Measurements from ENCODE around the gene CPAMD8. TPM values are rescaled to one million over a fixed set of nuclear protein-coding genes. Genes with fewer than 3 reads are reported as not detected.
"Not testable (repeated sequence)": the region's sequence is repeated elsewhere in the genome, so short reads cannot be mapped to it uniquely, and the experiment has no call there.

The CPAMD8 gene
- total and polyA plus RNA-seq, 4 donors, result 1.9 to 11.9 (median 4.0) TPM

- 83 to 86% methylated on average over 13 of the region's 13 CpGs for WGBS, 2 donors
- H3K9me3 ChIP-seq (ENCODE audit: control insufficient read depth, low read length), result no peaks in the 10 kb centered on the region
- intact Hi-C loops (cut with DNase I), result no loop called here
- no peak overlapping the region for H3K4me3 ChIP-seq (ENCODE audit: low read length in 2 of 2)
- ATAC-seq (ENCODE audit: low FRiP score), result no peak
- no peaks in the 10 kb centered on the region for H3K36me3 ChIP-seq (ENCODE audit: control insufficient read depth in 1 of 2, insufficient read depth in 2 of 2, low read length in 1 of 2)
- H3K4me1 ChIP-seq (ENCODE audit: control insufficient read depth in 1 of 2, insufficient read depth in 2 of 2, low read length in 2 of 2), result no peaks in the 10 kb centered on the region
- no peak overlapping the region for H3K27ac ChIP-seq (ENCODE audit: low read depth in 1 of 2, low read length in 2 of 2)
- DNase-seq, result no peak
- no peaks in the 10 kb centered on the region for H3K27me3 ChIP-seq (ENCODE audit: control insufficient read depth in 1 of 2, insufficient read depth in 2 of 2, low read length in 1 of 2)
Observed at GRCh38 chr19:16943942-16944625, 82.5 kb downstream of the CPAMD8 start.

DNA sequence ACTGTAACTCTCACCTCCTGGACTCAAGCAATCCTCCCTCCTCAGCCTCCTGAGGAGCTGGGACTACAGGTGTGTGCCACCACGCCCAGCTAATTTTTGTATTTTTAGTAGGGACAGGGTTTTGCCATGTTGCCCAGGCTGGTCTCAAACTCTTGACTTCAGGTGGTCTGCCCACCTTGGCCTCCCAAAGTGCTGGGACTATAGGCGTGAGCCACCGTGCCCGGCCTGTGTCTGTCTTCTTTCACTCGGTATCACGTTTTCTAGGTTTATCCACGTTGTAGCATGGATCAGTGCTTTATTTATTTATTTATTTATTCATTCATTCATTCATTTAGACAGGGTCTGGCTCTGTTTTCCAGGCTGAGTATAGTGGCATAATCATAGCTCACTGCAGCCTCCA, 83.5 kb downstream of the CPAMD8 start:
- H3K27ac ChIP-seq (ENCODE audit: low read depth in 1 of 2, low read length in 2 of 2); H3K36me3 ChIP-seq (ENCODE audit: control insufficient read depth in 1 of 2, insufficient read depth in 2 of 2, low read length in 1 of 2); intact Hi-C loops (cut with DNase I); H3K4me1 ChIP-seq (ENCODE audit: control insufficient read depth in 1 of 2, insufficient read depth in 2 of 2, low read length in 2 of 2); H3K4me3 ChIP-seq (ENCODE audit: low read length in 2 of 2); H3K27me3 ChIP-seq (ENCODE audit: control insufficient read depth in 1 of 2, insufficient read depth in 2 of 2, low read length in 1 of 2); ATAC-seq (ENCODE audit: low FRiP score); H3K9me3 ChIP-seq (ENCODE audit: control insufficient read depth, low read length); DNase-seq: not testable (repeated sequence)
- 93 to 94% methylated on average over 7 of the region's 7 CpGs for WGBS, 2 donors

- H3K27me3 ChIP-seq (ENCODE audit: control insufficient read depth in 1 of 2, insufficient read depth in 2 of 2, low read length in 1 of 2), result no peaks in the 10 kb centered on the region
- H3K9me3 ChIP-seq (ENCODE audit: control insufficient read depth, low read length), result no peaks in the 10 kb centered on the region
- no peak overlapping the region for H3K27ac ChIP-seq (ENCODE audit: low read depth in 1 of 2, low read length in 2 of 2)
- intact Hi-C loops (cut with DNase I), result no loop called here
- no peaks in the 10 kb centered on the region for H3K4me1 ChIP-seq (ENCODE audit: control insufficient read depth in 1 of 2, insufficient read depth in 2 of 2, low read length in 2 of 2)
- ATAC-seq (ENCODE audit: low FRiP score) (no peak), DNase-seq (no peak)
- no peak overlapping the region for H3K4me3 ChIP-seq (ENCODE audit: low read length in 2 of 2)
- WGBS, 2 donors, result 71 to 72% methylated on average over 6 of the region's 6 CpGs
- no peaks in the 10 kb centered on the region for H3K36me3 ChIP-seq (ENCODE audit: control insufficient read depth in 1 of 2, insufficient read depth in 2 of 2, low read length in 1 of 2)
Observed at GRCh38 chr19:16942583-16942982, 84.0 kb downstream of the CPAMD8 start.

DNA sequence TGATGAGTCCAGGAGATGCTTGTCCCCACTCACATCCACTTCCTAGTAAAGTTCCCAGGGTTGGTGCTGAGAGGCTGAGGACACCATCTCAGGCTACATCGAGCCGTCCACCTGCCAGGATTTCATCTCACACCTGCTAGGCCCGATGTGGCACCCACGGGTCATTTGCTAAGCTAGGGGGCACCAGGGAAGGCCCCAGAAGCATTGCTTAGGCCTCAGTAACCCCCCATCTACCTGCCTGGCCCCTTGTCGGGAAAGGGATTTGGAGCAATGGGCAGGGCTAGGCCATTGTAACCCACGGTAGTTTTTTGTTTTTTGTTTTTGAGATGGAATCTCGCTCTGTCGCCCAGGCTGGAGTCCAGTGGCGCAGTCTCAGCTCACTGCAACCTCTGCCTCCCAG, 86.0 kb downstream of the CPAMD8 start:
- Histone ChIP-seq H3K4me1 (ENCODE audit: control insufficient read depth in 1 of 2, insufficient read depth in 2 of 2, low read length in 2 of 2) (no peaks in the 10 kb centered on the region), H3K36me3 (ENCODE audit: control insufficient read depth in 1 of 2, insufficient read depth in 2 of 2, low read length in 1 of 2) (no peaks in the 10 kb centered on the region), H3K27me3 (ENCODE audit: control insufficient read depth in 1 of 2, insufficient read depth in 2 of 2, low read length in 1 of 2) (no peaks in the 10 kb centered on the region), H3K9me3 (ENCODE audit: control insufficient read depth, low read length) (no peaks in the 10 kb centered on the region), H3K4me3 (ENCODE audit: low read length in 2 of 2) (no peak overlapping the region), H3K27ac (ENCODE audit: low read depth in 1 of 2, low read length in 2 of 2) (no peak overlapping the region)
- DNase-seq, result no peak
- ATAC-seq (ENCODE audit: low FRiP score), result no peak
- WGBS, 2 donors, result 88 to 92% methylated on average over 9 of the region's 9 CpGs
- intact Hi-C loops (cut with DNase I), result no loop called here

DNA sequence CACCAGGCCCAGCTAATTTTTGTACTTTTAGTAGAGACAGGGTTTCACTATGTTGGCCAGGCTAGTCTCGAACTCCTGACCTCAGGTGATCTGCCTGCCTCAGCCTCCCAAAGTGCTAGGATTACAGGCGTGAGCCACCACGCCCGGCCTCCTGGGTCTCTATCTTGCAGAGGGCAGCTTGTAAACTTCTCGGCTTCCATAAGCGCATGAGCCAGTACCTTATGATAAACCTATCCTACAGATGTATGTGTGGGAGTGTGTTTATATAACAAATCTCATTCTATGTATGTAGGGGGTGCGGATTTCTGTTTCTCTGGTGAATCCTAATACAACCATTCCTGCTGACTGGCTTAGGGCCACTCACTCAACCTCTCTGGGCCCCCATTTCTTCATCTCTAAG, 86.5 kb downstream of the CPAMD8 start:
- 94 to 95% methylated on average over 7 of the region's 7 CpGs for WGBS, 2 donors
- ATAC-seq (ENCODE audit: low FRiP score); H3K4me3 ChIP-seq (ENCODE audit: low read length in 2 of 2); H3K4me1 ChIP-seq (ENCODE audit: control insufficient read depth in 1 of 2, insufficient read depth in 2 of 2, low read length in 2 of 2); H3K36me3 ChIP-seq (ENCODE audit: control insufficient read depth in 1 of 2, insufficient read depth in 2 of 2, low read length in 1 of 2); H3K9me3 ChIP-seq (ENCODE audit: control insufficient read depth, low read length); intact Hi-C loops (cut with DNase I); H3K27ac ChIP-seq (ENCODE audit: low read depth in 1 of 2, low read length in 2 of 2); H3K27me3 ChIP-seq (ENCODE audit: control insufficient read depth in 1 of 2, insufficient read depth in 2 of 2, low read length in 1 of 2); DNase-seq: not testable (repeated sequence)

- 90% methylated on average over 11 of the region's 11 CpGs for WGBS, 2 donors
- no peaks in the 10 kb centered on the region for H3K27me3 ChIP-seq (ENCODE audit: control insufficient read depth in 1 of 2, insufficient read depth in 2 of 2, low read length in 1 of 2)
- DNase-seq (no peak), ATAC-seq (ENCODE audit: low FRiP score) (no peak)
- H3K27ac ChIP-seq (ENCODE audit: low read depth in 1 of 2, low read length in 2 of 2), result no peak overlapping the region
- intact Hi-C loops (cut with DNase I), result no loop called here
- no peak overlapping the region for H3K4me3 ChIP-seq (ENCODE audit: low read length in 2 of 2)
- no peaks in the 10 kb centered on the region for H3K9me3 ChIP-seq (ENCODE audit: control insufficient read depth, low read length)
- no peaks in the 10 kb centered on the region for H3K4me1 ChIP-seq (ENCODE audit: control insufficient read depth in 1 of 2, insufficient read depth in 2 of 2, low read length in 2 of 2)
- no peaks in the 10 kb centered on the region for H3K36me3 ChIP-seq (ENCODE audit: control insufficient read depth in 1 of 2, insufficient read depth in 2 of 2, low read length in 1 of 2)
Observed at GRCh38 chr19:16938211-16938610, 88.4 kb downstream of the CPAMD8 start.

GRCh38 chr19:16937796-16938195, 88.8 kb downstream of the CPAMD8 start:
- H3K27ac ChIP-seq (ENCODE audit: low read depth in 1 of 2, low read length in 2 of 2); H3K4me1 ChIP-seq (ENCODE audit: control insufficient read depth in 1 of 2, insufficient read depth in 2 of 2, low read length in 2 of 2); H3K4me3 ChIP-seq (ENCODE audit: low read length in 2 of 2); DNase-seq; H3K9me3 ChIP-seq (ENCODE audit: control insufficient read depth, low read length); ATAC-seq (ENCODE audit: low FRiP score); H3K27me3 ChIP-seq (ENCODE audit: control insufficient read depth in 1 of 2, insufficient read depth in 2 of 2, low read length in 1 of 2); intact Hi-C loops (cut with DNase I); H3K36me3 ChIP-seq (ENCODE audit: control insufficient read depth in 1 of 2, insufficient read depth in 2 of 2, low read length in 1 of 2): not testable (repeated sequence)
- WGBS, 2 donors, result 87 to 93% methylated on average over 12 of the region's 12 CpGs

- no peaks in the 10 kb centered on the region for H3K9me3 ChIP-seq (ENCODE audit: control insufficient read depth, low read length)
- DNase-seq (no peak), ATAC-seq (ENCODE audit: low FRiP score) (no peak)
- intact Hi-C loops (cut with DNase I), result no loop called here
- H3K27ac ChIP-seq (ENCODE audit: low read depth in 1 of 2, low read length in 2 of 2), result no peak overlapping the region
- H3K36me3 ChIP-seq (ENCODE audit: control insufficient read depth in 1 of 2, insufficient read depth in 2 of 2, low read length in 1 of 2), result no peaks in the 10 kb centered on the region
- 78% methylated on average over 2 of the region's 2 CpGs for WGBS, 2 donors
- no peak overlapping the region for H3K4me3 ChIP-seq (ENCODE audit: low read length in 2 of 2)
- no peaks in the 10 kb centered on the region for H3K27me3 ChIP-seq (ENCODE audit: control insufficient read depth in 1 of 2, insufficient read depth in 2 of 2, low read length in 1 of 2)
- no peaks in the 10 kb centered on the region for H3K4me1 ChIP-seq (ENCODE audit: control insufficient read depth in 1 of 2, insufficient read depth in 2 of 2, low read length in 2 of 2)
Observed at GRCh38 chr19:16936901-16937300, 89.7 kb downstream of the CPAMD8 start.

DNA sequence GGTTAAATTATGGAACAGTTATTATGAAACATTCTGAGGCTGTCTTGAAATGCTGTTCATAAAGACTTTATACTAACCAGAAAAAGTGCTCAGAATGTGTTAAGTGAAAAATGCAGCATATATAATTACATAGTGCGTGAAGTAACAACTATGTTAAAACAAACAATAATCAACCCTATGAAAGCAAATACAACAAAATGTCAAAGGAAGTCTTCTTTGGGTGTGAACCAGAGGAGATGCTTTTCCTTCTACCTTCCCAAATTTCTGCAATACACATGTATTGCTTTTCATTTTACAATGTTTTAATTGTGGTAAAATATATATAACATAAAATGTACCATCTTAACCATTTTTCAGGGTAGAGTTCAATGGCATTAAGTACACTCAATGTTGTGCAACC, 92.1 kb downstream of the CPAMD8 start:
- DNase-seq, result no peak
- no peaks in the 10 kb centered on the region for H3K27me3 ChIP-seq (ENCODE audit: control insufficient read depth in 1 of 2, insufficient read depth in 2 of 2, low read length in 1 of 2)
- H3K4me3 ChIP-seq (ENCODE audit: low read length in 2 of 2), result no peak overlapping the region
- no peaks in the 10 kb centered on the region for H3K9me3 ChIP-seq (ENCODE audit: control insufficient read depth, low read length)
- H3K4me1 ChIP-seq (ENCODE audit: control insufficient read depth in 1 of 2, insufficient read depth in 2 of 2, low read length in 2 of 2), result no peaks in the 10 kb centered on the region
- no peak overlapping the region for H3K27ac ChIP-seq (ENCODE audit: low read depth in 1 of 2, low read length in 2 of 2)
- 85 to 87% methylated on average over 1 of the region's 1 CpG for WGBS, 2 donors
- intact Hi-C loops (cut with DNase I), result no loop called here
- ATAC-seq (ENCODE audit: low FRiP score), result no peak
- no peaks in the 10 kb centered on the region for H3K36me3 ChIP-seq (ENCODE audit: control insufficient read depth in 1 of 2, insufficient read depth in 2 of 2, low read length in 1 of 2)

Data from aorta (tissue), 5 donors.